ENCODE measurements around the gene PHLDB1. TPM values are rescaled to one million over a fixed set of nuclear protein-coding genes. Genes with fewer than 3 reads are reported as not detected.
"Not testable (repeated sequence)": the region's sequence is repeated elsewhere in the genome, so short reads cannot be mapped to it uniquely, and the experiment has no call there.

The PHLDB1 gene
- total RNA-seq, 1 donor from 2014 or later: 164 TPM

DNA sequence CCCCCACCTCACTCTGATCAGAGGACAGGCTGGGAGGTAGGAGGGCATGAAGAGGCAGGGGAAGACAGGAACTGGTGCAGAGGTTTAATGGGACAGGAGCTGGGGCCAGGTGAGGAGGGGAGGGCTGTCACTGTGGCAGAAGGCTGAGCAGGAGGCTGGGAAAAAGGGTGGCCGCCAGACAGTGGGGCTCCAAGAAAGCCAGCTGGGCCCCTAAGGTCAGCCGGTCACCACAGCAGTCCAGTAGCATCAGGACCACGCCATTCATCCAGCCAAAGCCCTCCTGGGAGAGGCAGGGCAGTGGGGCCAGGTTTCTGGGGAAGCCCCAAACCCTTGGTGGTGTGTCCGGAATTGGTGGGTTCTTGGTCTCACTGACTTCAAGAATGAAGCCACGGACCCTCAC is 80.5 kb downstream of the PHLDB1 start:
- Mint-ChIP-seq H3K36me3 (ENCODE audit: low read depth) (no peaks in the 10 kb centered on the region), H3K27me3 (ENCODE audit: low read depth) (no peaks in the 10 kb centered on the region), H3K4me1 (ENCODE audit: low read depth) (peaks cover 23% of the 10 kb centered on the region), H3K27ac (ENCODE audit: unreplicated experiment) (no peak overlapping the region), H3K4me3 (ENCODE audit: unreplicated experiment) (no peak overlapping the region), H3K9me3 (ENCODE audit: low read depth) (no peaks in the 10 kb centered on the region)
- TF ChIP-seq, protein P1, sequence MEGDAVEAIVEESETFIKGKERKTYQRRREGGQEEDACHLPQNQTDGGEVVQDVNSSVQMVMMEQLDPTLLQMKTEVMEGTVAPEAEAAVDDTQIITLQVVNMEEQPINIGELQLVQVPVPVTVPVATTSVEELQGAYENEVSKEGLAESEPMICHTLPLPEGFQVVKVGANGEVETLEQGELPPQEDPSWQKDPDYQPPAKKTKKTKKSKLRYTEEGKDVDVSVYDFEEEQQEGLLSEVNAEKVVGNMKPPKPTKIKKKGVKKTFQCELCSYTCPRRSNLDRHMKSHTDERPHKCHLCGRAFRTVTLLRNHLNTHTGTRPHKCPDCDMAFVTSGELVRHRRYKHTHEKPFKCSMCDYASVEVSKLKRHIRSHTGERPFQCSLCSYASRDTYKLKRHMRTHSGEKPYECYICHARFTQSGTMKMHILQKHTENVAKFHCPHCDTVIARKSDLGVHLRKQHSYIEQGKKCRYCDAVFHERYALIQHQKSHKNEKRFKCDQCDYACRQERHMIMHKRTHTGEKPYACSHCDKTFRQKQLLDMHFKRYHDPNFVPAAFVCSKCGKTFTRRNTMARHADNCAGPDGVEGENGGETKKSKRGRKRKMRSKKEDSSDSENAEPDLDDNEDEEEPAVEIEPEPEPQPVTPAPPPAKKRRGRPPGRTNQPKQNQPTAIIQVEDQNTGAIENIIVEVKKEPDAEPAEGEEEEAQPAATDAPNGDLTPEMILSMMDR (IDR thresholded peaks at IDR 0.05): no peak
- DNase-seq (ENCODE audit: low spot score): no peak

DNA sequence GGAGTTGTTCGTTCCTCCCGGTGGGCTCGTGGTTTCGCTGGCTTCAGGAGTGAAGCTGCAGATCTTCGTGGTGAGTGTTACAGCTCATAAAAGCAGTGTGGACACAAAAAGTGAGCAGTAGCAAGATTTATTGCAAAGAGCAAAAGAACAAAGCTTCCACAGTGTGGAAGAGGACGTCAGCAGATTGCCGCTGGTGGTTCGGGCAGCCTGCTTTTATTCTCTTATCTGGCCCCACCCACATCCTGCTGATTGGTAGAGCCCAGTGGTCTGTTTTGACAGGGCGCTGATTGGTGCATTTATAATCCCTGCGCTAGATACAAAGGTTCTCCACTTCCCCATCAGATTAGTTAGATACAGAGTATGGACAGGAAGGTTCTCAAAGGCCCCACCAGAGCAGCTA is 80.9 kb downstream of the PHLDB1 start:
- not testable (repeated sequence) for H3K4me3 Mint-ChIP-seq (ENCODE audit: unreplicated experiment); DNase-seq (ENCODE audit: low spot score); H3K27ac Mint-ChIP-seq (ENCODE audit: unreplicated experiment); H3K27me3 Mint-ChIP-seq (ENCODE audit: low read depth); H3K36me3 Mint-ChIP-seq (ENCODE audit: low read depth); H3K9me3 Mint-ChIP-seq (ENCODE audit: low read depth)
- H3K4me1 Mint-ChIP-seq (ENCODE audit: low read depth): peaks cover 26% of the 10 kb centered on the region

DNA sequence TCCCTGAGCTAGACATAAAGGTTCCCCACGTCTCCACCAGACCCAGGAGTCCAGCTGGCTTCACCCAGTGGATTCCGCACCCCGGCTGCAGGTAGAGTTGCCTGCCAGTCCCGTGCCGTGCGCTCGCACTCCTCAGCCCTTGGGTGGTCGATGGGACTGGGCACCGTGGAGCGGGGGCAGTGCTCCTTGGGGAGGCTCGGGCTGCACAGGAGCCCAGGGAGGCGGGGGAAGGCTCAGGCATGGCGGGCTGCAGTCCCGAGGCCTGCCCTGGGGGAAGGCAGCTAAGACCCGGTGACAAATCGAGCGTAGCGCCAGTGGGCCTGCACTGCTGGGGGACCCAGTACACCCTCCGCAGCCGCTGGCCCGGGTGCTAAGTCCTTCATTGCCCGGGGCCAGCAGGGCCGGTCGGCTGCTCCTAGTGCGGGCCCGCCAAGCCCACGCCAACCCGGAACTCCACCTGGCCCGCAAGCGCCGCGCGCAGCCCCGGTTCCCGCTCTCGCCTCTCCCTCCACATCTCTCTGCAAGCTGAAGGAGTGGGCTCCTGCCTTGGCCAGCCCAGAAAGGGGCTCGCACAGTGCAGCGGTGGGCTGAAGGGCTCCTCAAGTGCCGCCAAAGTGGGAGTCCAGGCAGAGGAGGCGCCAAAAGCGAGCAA is 81.6 kb downstream of the PHLDB1 start:
- Mint-ChIP-seq H3K4me1 (ENCODE audit: low read depth) (peaks cover 26% of the 10 kb centered on the region), H3K27ac (ENCODE audit: unreplicated experiment) (no peak overlapping the region), H3K27me3 (ENCODE audit: low read depth) (no peaks in the 10 kb centered on the region), H3K4me3 (ENCODE audit: unreplicated experiment) (no peak overlapping the region), H3K36me3 (ENCODE audit: low read depth) (no peaks in the 10 kb centered on the region), H3K9me3 (ENCODE audit: low read depth) (no peaks in the 10 kb centered on the region)
- TF ChIP-seq, protein P1 (IDR thresholded peaks at IDR 0.05): no peak
- DNase-seq (ENCODE audit: low spot score): no peak

DNA sequence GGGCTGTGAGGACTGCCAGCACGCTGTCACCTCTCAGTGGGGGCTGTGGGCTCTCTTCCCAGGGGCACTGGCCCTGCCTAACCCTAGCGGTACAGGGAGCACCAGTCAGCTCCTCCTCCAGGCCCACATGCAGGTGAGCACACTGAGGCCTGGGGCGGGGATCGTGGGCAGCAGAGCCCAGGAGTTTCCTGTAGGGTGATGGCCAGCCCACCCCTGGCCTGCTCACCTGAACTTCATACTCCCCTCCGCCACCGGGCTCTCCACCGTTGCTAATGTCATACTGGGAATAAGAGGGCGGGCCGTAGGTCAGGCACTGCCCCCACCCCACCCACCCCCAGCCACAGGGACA is 82.1 kb downstream of the PHLDB1 start:
- Mint-ChIP-seq H3K9me3 (ENCODE audit: low read depth) (no peaks in the 10 kb centered on the region), H3K27me3 (ENCODE audit: low read depth) (no peaks in the 10 kb centered on the region), H3K4me1 (ENCODE audit: low read depth) (peaks cover 26% of the 10 kb centered on the region), H3K36me3 (ENCODE audit: low read depth) (no peaks in the 10 kb centered on the region), H3K4me3 (ENCODE audit: unreplicated experiment) (no peak overlapping the region), H3K27ac (ENCODE audit: unreplicated experiment) (no peak overlapping the region)
- DNase-seq (ENCODE audit: low spot score): no peak
- TF ChIP-seq, protein P1 (IDR thresholded peaks at IDR 0.05): no peak

DNA sequence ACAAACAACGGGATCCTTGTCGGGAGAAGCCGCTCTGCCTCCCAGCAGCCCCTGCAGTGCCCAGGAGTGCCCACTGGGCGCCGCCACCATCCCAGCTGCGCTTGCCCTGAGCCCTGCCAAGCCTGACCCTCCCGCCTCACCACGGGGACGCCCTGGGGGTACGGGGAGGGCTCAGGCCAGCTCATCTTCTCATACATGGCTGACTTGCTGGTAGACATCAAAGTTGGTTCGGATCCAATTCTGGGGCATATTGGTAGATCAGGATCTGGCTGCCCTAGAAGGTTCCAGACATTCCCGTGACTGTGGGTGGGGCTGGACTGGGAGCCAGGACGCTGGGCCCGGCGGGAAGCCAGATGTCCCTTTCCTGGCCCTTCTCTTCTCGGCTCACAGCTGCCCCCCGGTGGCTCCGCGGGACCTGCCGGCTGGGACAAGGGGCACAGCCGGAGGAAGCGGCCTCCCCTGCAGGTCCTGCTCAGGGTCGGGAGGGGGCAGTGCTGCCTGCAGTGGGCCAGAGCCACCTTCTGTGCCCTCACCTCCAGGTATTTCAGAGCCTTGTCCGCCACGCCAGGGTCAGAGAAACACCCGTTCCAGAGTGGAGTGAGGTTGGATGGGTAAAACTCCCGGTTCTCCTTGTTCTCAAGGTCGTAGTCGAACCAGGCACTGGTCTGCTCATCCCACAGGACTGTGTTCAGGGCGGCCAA is 82.6 kb downstream of the PHLDB1 start:
- DNase-seq (ENCODE audit: low spot score): peak; percentile 98
- TF ChIP-seq, protein P1 (IDR thresholded peaks at IDR 0.05): peak; percentile 89
- Mint-ChIP-seq H3K27ac (ENCODE audit: unreplicated experiment) (peak overlapping the region; percentile 94), H3K9me3 (ENCODE audit: low read depth) (no peaks in the 10 kb centered on the region), H3K4me1 (ENCODE audit: low read depth) (peaks cover 26% of the 10 kb centered on the region), H3K4me3 (ENCODE audit: unreplicated experiment) (peak overlapping the region; percentile 75), H3K36me3 (ENCODE audit: low read depth) (no peaks in the 10 kb centered on the region), H3K27me3 (ENCODE audit: low read depth) (no peaks in the 10 kb centered on the region)
